Keratinocyte (primary cell): ENCODE results near the gene ALCAM. TPM values are rescaled to one million over a fixed set of nuclear protein-coding genes. Genes with fewer than 3 reads are reported as not detected.

Experiments
- DNase-seq: peaks from one replicate; pipeline ENCODE4 v3.0.0-alpha.2; 2011; ENCODE audit warnings: low read depth, missing footprints, low spot score
- FAIRE-seq: peaks from 2 replicates; lab custom pipeline; 2011; peaks lifted over from hg19 to GRCh38; lab: Jason Lieb, UNC
- H2AFZ ChIP-seq: 2 replicates; pipeline ENCODE4 v1.6.0; 2012; ENCODE audit warnings: low read length, control low read depth, inconsistent platforms; ENCODE audit not compliant: control insufficient read depth
- H3K27ac ChIP-seq: 2 replicates; pipeline ENCODE4 v1.5.1; 2011; ENCODE audit warnings: low read length; ENCODE audit not compliant: control insufficient read depth, insufficient read depth
- H3K27me3 ChIP-seq: 3 replicates; pipeline ENCODE4 v1.6.0; 2011; ENCODE audit warnings: low read length; ENCODE audit not compliant: control insufficient read depth, insufficient read depth; ENCODE audit errors: extremely low read depth
- H3K36me3 ChIP-seq, 2 experiments: 2 replicates in 1 of 2; 3 replicates in 1 of 2; pipeline ENCODE4 v1.5.1; 2011; ENCODE audit warnings: low read length in 2 of 2, mild to moderate bottlenecking in 1 of 2; ENCODE audit not compliant: control insufficient read depth in 2 of 2, insufficient read depth in 2 of 2; ENCODE audit errors: extremely low read depth in 1 of 2
- H3K4me1 ChIP-seq: 3 replicates; pipeline ENCODE4 v1.5.1; 2011; ENCODE audit warnings: low read length; ENCODE audit not compliant: control insufficient read depth, insufficient read depth; ENCODE audit errors: extremely low read depth
- H3K4me2 ChIP-seq: 3 replicates; pipeline ENCODE4 v1.6.0; 2011; ENCODE audit warnings: low read depth, low read length; ENCODE audit not compliant: control insufficient read depth, insufficient read depth; ENCODE audit errors: extremely low read depth
- H3K4me3 ChIP-seq, 3 experiments: fragments of 200-600 bp in 1 of 3; sonication (generic) in 1 of 3; 2 replicates in 2 of 3; 3 replicates in 1 of 3; pipeline ENCODE4 v1.5.1; 2011 to 2016; ENCODE audit warnings: low read length in 3 of 3, mild to moderate bottlenecking in 3 of 3, control low read depth in 2 of 3, inconsistent platforms in 1 of 3, low read depth in 1 of 3, mixed read lengths in 1 of 3, mixed run types in 1 of 3, moderate library complexity in 1 of 3; ENCODE audit not compliant: control insufficient read depth in 2 of 3, insufficient read depth in 2 of 3; ENCODE audit errors: extremely low read depth in 1 of 3
- H3K79me2 ChIP-seq: 2 replicates; pipeline ENCODE4 v1.6.0; 2012; ENCODE audit warnings: low read length; ENCODE audit not compliant: control insufficient read depth, insufficient read depth
- H3K9ac ChIP-seq: 3 replicates; pipeline ENCODE4 v1.6.0; 2011; ENCODE audit warnings: low read length; ENCODE audit not compliant: control insufficient read depth, insufficient read depth; ENCODE audit errors: extremely low read depth
- H3K9me1 ChIP-seq: 3 replicates; pipeline ENCODE4 v1.6.0; 2011; ENCODE audit warnings: low read length; ENCODE audit not compliant: control insufficient read depth, insufficient read depth; ENCODE audit errors: extremely low read depth
- H3K9me3 ChIP-seq: 2 replicates; pipeline ENCODE4 v1.5.1; 2012; ENCODE audit warnings: low read depth, low read length; ENCODE audit not compliant: control insufficient read depth
- H4K20me1 ChIP-seq: 3 replicates; pipeline ENCODE4 v1.6.0; 2011; ENCODE audit warnings: low read length; ENCODE audit not compliant: control insufficient read depth, insufficient read depth; ENCODE audit errors: extremely low read depth
- EZH2 ChIP-seq: IDR thresholded peaks from one replicate; pipeline ENCODE4 v1.6.1; 2012; ENCODE audit warnings: inconsistent platforms, mild to moderate bottlenecking, low read length, moderate library complexity
- dilution Hi-C: fragments of 300-500 bp; cut with MboI; formaldehyde crosslinking; loops from one replicate; pipeline ENCODE4 v1.7.0; 2020; ENCODE audit warnings: low sequenced_read_pairs; ENCODE audit not compliant: extremely low pct_ligation_motif_present
- polyA plus RNA-seq, 5 experiments: library from polyadenylated mRNA; depleted of rRNA in 3 of 5; stranded (reverse) in 3 of 5; stranded (forward) in 1 of 5; unstranded in 1 of 5; fragments of >200 nt; gene quantifications; 1 replicate in 1 of 5; 2 replicates in 3 of 5; 3 replicates in 1 of 5; pipeline versions ENCODE4 v1.2.1 to v1.2.3, GENCODE V29; 2011 to 2012; ENCODE audit warnings: missing spikeins in 2 of 5, low read depth in 1 of 5, low replicate concordance in 1 of 5
- TF ChIP-seq, protein P1 (sequence below), 3 experiments: IDR thresholded peaks in 1 of 3; conservative IDR thresholded peaks in 1 of 3; optimal IDR thresholded peaks in 1 of 3; 2 replicates in 2 of 3; 3 replicates in 1 of 3; pipeline versions ENCODE3 to v1.5.1; 2011; ENCODE audit warnings: low read length in 3 of 3, mild to moderate bottlenecking in 3 of 3, moderate library complexity in 2 of 3, control low read depth in 1 of 3, inconsistent platforms in 1 of 3; ENCODE audit not compliant: insufficient read depth in 2 of 3; ENCODE audit errors: extremely low read depth in 1 of 3

The ALCAM gene
- polyA plus RNA-seq, 1 donor (not counting 4 experiments of a cell fraction or from before 2014, with no cell fraction given): 71.3 TPM

DNA sequence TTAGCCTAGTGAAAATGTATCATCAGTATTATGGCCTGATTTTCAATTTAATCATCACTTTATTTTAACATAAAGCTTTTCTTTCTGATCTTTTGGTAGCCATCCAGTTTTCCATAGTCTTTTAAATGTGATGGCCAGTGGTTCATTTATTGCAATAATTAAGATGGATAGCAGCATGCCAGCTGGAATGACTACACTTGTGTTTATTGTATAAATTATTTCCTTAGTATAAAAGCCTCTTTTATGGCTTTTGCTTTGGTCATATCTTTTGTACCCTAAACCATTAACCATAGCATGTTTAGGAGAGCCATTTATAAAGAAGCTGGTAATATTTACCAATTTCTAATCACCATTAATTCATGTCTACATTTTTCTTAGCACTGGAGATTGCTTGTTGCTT lies 31.7 kb downstream of the ALCAM start:
- TF ChIP-seq EZH2: no peak
- TF ChIP-seq, protein P1, sequence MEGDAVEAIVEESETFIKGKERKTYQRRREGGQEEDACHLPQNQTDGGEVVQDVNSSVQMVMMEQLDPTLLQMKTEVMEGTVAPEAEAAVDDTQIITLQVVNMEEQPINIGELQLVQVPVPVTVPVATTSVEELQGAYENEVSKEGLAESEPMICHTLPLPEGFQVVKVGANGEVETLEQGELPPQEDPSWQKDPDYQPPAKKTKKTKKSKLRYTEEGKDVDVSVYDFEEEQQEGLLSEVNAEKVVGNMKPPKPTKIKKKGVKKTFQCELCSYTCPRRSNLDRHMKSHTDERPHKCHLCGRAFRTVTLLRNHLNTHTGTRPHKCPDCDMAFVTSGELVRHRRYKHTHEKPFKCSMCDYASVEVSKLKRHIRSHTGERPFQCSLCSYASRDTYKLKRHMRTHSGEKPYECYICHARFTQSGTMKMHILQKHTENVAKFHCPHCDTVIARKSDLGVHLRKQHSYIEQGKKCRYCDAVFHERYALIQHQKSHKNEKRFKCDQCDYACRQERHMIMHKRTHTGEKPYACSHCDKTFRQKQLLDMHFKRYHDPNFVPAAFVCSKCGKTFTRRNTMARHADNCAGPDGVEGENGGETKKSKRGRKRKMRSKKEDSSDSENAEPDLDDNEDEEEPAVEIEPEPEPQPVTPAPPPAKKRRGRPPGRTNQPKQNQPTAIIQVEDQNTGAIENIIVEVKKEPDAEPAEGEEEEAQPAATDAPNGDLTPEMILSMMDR (optimal IDR thresholded peaks at IDR 0.05 in 1 of 3, IDR thresholded peaks at IDR 0.05 in 1 of 3, conservative IDR thresholded peaks at IDR 0.05 in 1 of 3; ENCODE audit: extremely low read depth in 1 of 3, insufficient read depth in 2 of 3, low read length in 3 of 3): no peak
- no peaks in the 10 kb centered on the region for H4K20me1 ChIP-seq
- H3K27ac ChIP-seq: no peak overlapping the region
- H3K4me1 ChIP-seq: peaks cover 32% of the 10 kb centered on the region
- H3K9me3 ChIP-seq: peaks cover 6% of the 10 kb centered on the region
- no peak overlapping the region for H2AFZ ChIP-seq
- dilution Hi-C loops: no loop called here
- FAIRE-seq (no peak), DNase-seq (no peak)
- H3K4me3 ChIP-seq: no peak overlapping the region
- H3K27me3 ChIP-seq: no peaks in the 10 kb centered on the region
- no peak overlapping the region for H3K9ac ChIP-seq
- H3K9me1 ChIP-seq: no peaks in the 10 kb centered on the region
- no peak overlapping the region for H3K4me2 ChIP-seq
- H3K79me2 ChIP-seq: peaks cover 48% of the 10 kb centered on the region
- peaks cover 0 to 3% of the 10 kb centered on the region in 2 experiments for H3K36me3 ChIP-seq

DNA sequence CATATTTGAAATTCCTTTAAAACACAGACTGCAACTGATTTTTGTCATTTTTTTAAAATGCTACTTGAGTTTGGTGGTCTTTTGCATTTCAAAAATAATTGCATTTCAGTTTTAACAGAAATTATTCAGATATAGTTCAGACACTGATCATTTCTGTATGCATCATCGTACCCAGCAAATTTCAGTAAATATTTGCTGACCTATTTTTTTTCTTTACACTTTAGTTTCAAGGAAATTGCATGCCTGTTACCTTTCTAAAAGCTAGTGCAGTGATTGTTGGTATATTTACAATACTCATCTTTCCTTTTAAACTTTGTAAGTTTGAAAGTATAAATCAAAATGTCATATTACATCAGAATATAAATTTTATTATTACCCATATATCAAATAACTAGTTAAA lies 32.4 kb downstream of the ALCAM start:
- no peak for DNase-seq
- TF ChIP-seq EZH2: no peak
- TF ChIP-seq, protein P1 (optimal IDR thresholded peaks at IDR 0.05 in 1 of 3, IDR thresholded peaks at IDR 0.05 in 1 of 3, conservative IDR thresholded peaks at IDR 0.05 in 1 of 3; ENCODE audit: extremely low read depth in 1 of 3, insufficient read depth in 2 of 3, low read length in 3 of 3): no peak
- no peaks in the 10 kb centered on the region for H4K20me1 ChIP-seq
- FAIRE-seq: no peak
- dilution Hi-C loops: no loop called here
- peaks cover 0 to 3% of the 10 kb centered on the region in 2 experiments for H3K36me3 ChIP-seq
- H3K4me3 ChIP-seq: no peak overlapping the region
- peaks cover 43% of the 10 kb centered on the region for H3K79me2 ChIP-seq
- peaks cover 6% of the 10 kb centered on the region for H3K9me3 ChIP-seq
- no peaks in the 10 kb centered on the region for H3K27me3 ChIP-seq
- H3K9me1 ChIP-seq: no peaks in the 10 kb centered on the region
- no peak overlapping the region for H2AFZ ChIP-seq
- no peak overlapping the region for H3K4me2 ChIP-seq
- H3K27ac ChIP-seq: no peak overlapping the region
- H3K4me1 ChIP-seq: peaks cover 34% of the 10 kb centered on the region
- no peak overlapping the region for H3K9ac ChIP-seq
